GM18508 (cell line): Measurements from ENCODE around the gene USP48.
"Not testable (repeated sequence)": the region's sequence is repeated elsewhere in the genome, so short reads cannot be mapped to it uniquely, and the experiment has no call there.

Source experiments
- ATAC-seq: cut with Tn5 transposase; IDR thresholded peaks from one replicate; pipeline ENCODE4 v1.9.1; 2021; ENCODE audit warnings: moderate number of reproducible peaks; ENCODE audit not compliant: insufficient read depth, unreplicated experiment

The USP48 gene

DNA sequence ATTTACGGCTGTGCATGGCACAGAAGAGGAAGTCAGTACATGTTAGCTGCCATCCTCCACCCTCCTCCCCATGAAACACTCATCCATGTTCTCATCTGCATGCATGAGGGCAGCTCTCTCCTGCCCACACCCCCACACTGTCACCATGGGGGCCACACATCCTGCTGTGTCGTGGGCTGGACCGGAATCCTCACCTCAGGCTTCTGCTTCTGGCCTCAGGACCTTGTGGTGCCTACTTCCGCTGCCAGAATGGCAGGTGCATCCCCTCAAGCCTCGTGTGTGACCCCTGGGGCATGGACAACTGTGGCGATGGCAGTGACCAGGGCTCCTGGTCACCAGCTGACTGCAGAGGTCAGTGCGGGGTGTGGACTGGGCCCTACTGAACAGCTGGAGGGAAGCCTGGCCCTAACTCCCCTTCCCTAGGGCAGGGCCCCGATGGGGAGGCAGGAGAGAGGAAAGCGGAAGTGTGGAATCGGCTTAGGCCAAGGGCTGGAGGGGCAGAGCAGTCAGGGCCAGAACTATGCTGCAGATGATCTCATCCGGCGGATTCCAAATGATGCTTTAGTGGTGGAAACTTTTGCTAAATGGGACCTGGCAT is 32.9 kb upstream of the USP48 start:
- no peak for ATAC-seq

- ATAC-seq, result no peak
Measured at GRCh38 chr1:21814981-21815582, 32.1 kb upstream of the USP48 start.

DNA sequence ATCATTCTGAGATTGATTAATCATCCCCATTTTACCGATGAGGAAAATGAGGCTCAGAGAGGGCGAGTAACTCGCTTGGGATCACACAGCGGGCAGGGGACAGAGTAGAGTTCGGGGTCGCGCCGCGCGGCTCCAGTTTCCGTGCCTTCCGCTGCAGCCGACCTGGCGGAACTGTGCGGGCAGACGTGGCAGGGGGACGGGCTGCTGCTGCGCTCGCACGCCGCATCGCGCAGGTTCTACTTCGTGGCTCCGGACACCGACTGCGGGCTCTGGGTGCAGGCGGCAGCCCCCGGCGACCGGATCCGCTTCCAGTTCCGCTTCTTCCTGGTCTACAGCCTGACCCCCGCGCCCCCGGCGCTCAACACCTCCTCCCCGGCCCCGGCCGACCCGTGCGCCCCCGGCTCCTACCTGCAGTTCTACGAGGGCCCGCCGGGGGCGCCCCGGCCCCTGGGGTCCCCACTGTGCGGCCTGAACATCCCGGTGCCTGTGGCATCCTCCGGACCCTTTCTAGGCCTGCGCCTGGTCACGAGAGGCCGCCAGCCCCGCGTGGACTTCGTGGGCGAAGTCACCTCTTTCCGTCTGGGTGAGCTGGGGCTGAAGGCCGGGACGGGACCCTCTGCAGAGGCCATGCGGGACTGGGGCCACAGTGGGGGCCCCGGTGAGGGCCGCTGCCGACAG is 31.4 kb upstream of the USP48 start:
- no peak for ATAC-seq

DNA sequence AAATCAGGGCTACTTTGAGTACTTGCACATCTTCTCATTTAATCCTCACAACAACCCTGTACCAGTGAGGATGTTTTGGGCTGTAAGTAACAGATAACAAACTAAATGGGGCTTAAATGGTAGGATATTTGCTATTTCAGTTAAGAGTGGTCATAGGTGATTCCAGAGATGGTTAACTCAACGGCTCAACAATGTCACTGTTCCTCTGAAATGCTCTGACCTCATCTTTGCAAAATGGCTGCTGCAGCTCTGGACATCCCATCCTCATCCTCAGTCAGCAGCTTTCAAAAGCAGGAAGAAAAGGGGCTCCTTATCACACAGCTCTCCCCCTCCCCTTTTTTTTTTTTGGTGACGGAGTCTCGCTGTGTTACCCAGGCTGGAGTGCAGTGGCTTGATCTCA is 30.6 kb upstream of the USP48 start:
- ATAC-seq, result no peak

GRCh38 chr1:21811875-21812305 is 28.9 kb upstream of the USP48 start, which contains the start of gene LDLRAD2:
TSS of gene LDLRAD2 (plus strand) at chr1:21812265. CDS start at chr1:21812452, 187 bp downstream.
- ATAC-seq, result no peak

- no peak for ATAC-seq
Measured at GRCh38 chr1:21804536-21804935, 21.6 kb upstream of the USP48 start.

GRCh38 chr1:21801100-21801499 is 18.2 kb upstream of the USP48 start:
- no peak for ATAC-seq

DNA sequence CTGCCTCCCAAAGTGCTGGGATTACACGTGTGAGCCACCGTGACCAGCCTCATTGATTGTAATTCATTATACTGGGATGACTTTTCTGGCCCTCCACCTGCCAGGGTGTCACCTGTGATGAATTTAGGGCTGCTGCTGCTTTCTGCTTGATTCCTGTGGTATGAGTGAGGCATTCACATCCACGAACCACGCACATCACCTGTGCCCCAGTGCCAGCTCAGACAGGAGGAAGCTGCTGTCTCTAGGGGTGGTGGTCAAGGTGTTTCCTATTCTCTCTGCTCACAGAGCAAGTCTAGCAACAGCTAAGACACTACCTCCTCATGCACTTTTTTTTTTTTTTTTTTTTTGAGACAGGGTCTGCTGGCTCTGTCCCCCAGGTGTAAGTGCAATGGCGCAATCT is 16.8 kb upstream of the USP48 start:
- ATAC-seq, result no peak

DNA sequence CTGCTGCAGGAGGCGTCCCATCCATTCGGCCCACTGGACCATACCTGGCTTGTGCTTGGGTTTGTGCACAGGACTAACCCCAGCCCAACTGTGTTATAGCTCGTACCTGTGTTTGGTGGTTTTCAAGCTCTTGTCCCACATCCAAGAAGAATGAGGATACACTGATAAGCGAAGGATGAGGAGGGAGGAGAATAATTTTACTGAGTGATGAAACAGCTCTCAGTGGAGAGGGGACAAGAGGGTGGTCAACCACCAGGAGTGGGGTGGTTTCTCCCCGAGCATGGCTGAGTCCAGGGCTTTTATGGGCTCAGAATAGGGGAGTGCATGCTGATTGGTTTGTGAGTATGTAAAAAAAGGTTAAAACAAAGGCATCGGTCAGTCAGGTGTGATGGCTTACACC is 12.1 kb upstream of the USP48 start:
- ATAC-seq, result no peak

DNA sequence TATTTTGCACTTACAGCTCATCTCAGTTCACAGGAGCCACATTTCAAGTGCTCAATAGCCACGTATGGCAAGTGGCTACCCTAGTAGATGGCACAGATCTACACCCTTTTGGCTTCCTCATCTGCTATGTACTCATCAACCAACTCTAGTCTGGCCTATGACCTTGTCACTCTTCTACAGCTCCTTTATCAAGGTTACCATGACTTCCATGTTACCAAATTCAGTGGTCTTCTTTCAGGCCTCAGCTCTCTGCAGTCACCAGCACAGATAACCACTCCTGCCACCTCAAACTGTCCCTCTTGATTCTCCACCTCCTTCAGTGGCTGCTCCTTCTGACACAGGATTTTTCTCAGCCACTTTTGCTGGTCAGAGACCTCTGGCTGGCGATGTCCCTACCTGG is 11.7 kb upstream of the USP48 start:
- no peak for ATAC-seq

DNA sequence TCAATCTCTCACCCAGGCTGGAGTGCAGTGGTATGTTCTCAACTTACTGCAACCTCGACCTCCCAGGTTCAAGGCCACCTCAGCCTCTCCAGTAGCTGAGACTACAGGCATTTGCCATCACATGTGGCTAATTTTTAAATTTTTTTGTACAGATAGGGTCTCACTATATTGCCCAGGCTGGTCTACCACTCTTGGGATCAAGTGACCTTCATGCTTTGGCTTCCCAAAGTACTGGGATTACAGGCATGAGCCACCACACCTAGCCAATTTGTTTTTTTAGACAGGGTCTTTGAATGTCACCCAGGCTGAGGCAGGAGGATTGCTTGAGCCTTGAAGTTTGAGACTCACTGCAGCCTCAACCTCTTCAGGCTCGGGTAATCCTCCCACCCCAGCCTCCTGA is 10.2 kb upstream of the USP48 start:
- ATAC-seq, result no peak

GRCh38 chr1:21786640-21787039 is 3.7 kb upstream of the USP48 start:
- no peak for ATAC-seq

- not testable (repeated sequence) for ATAC-seq
Measured at GRCh38 chr1:21785764-21786163, 2.8 kb upstream of the USP48 start.

DNA sequence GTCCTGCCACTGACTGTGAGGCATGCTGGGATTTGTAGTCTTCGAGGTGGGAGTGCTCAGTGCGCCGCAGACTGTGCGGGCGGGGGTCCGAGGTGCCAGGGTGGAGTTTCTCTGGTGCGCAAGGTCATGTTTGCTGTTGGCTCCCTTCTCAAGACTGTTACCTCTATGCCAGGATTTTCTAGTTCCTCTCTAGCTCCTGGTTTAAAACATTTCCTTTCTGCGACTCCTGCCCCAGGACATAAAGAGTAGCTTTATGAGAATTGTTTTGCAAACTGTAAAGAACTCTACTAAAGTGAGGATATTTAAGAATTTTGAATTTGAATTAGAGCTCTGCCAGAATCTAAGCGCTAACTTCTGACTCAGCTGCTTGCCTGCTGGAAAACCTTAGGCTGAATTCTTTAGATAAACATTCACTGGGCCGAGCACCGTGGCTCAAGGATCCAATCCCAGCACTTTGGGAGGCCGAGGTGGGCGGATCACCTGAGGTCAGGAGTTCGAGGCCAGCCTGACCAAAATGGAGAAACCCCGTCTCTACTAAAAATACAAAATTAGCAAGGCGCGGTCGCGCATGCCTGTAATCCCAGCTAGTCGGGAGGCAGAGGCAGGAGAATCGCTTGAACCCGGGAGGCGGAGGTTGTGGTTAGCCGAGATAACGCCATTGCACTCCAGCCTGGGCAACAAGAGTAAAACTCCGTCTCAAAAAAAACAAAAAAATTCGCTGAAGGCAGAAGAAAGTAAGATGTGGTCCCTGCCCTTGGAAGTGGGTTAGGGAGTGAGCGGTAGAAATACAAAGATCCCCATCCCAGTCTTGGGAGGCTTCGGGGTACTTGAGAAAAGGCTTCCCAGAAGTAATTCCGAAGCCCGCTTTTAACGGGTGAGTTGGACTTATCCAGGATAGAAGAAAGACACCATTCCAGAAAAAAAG is 992 bp upstream of the USP48 start:
- ATAC-seq, result no peak

DNA sequence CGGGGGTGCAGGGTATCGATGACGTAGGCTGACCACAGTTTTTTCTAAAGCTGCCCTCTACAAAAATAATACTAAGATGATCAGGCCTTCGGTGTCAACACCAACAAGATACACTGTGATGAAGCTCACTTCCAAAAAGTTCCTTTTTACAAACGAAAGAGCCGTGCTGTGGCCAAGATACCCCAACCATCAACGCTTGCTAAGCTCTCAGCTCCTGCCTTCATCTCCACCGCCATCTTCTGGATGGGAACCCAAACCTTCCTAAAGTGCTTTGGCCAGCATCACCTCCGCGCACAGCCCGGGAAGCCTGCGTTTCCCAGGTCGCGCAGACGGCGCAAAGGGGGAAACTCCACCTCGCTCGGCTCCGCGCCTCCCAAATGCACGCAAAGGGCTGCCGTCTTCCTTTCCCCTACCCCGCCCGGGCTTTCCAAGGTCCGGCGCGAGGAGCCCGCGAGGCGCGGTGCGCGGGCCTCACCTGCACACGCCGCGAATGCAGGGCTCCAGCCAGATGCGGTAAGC is 541 bp downstream of the USP48 start:
- no peak for ATAC-seq

DNA sequence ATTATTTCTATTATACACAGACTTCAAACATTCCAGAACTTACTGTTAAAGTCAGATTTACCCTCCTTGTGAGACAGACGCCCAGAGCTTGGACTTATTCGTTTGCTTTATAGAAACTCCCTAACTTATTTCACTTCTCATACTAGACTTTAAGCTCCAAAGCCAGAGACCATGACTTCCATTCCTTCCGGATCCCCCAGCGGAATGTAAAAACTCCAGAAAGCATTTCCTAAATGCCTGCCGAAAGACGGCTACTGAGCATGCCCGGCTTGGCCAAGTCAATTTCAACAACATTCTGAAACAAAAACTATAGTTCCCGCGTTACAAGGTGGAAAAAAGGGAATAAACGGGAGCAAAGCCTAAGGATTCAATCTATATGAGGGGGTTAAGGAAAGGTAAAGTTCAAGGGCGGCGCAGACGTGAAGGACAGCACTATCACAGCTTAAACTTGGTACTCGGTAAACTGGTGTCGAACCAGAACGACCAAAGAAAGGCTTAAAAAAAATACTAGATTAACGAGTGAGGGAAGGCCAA is 1.1 kb downstream of the USP48 start:
- ATAC-seq, result no peak

GRCh38 chr1:21779613-21780521 is 3.1 kb downstream of the USP48 start:
- ATAC-seq, result no peak

- ATAC-seq, result no peak
Measured at GRCh38 chr1:21778405-21778727, 4.6 kb downstream of the USP48 start.

DNA sequence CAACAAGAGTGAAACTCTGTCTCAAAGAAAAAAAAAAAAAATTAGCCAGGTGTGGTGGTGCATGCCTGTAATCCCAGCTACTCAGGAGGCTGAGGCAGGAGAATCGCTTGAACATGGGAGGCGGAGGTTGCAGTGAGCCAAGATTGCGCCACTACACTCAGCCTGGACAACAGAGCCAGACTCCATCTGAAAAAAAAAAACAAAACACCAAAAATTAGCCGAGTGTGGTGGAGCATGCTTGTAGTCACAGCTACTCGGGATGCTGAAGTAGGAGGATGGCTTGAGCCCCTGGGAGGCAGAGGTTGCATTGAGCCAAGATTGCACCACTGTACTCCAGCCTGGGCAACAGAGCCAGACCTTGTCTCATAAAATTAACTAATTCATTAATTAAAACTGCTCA is 6.0 kb downstream of the USP48 start:
- not testable (repeated sequence) for ATAC-seq
